HG03575 (cell line): ENCODE measurements around the gene SPATA9.
A peak's percentile ranks its signal among the peaks of the same experiment; 100 is the strongest.
"Not testable (repeated sequence)": the region's sequence is repeated elsewhere in the genome, so short reads cannot be mapped to it uniquely, and the experiment has no call there.

Experiments
- ATAC-seq: cut with Tn5 transposase; IDR thresholded peaks from one replicate; pipeline ENCODE4 v1.9.1; 2021; ENCODE audit not compliant: unreplicated experiment, insufficient number of reproducible peaks, low FRiP score; ENCODE audit errors: extremely low read depth

SPATA9 gene

GRCh38 chr5:95652849-95653248 is 29.9 kb downstream of the SPATA9 start:
- ATAC-seq = no peak

- ATAC-seq = no peak
These were observed 32.8 kb downstream of the SPATA9 start for GRCh38 chr5:95649842-95650620.

- no peak for ATAC-seq
These were observed 33.5 kb downstream of the SPATA9 start for GRCh38 chr5:95649274-95649673.

- no peak for ATAC-seq
These were observed 34.6 kb downstream of the SPATA9 start for GRCh38 chr5:95647886-95648860.

GRCh38 chr5:95646569-95647431 is 36.0 kb downstream of the SPATA9 start, which contains the start of gene RFESD:
TSS of gene RFESD (plus strand) at chr5:95646777. CDS start at chr5:95652272, 5,495 bp downstream.
- ATAC-seq = peak; percentile 42

GRCh38 chr5:95646226-95646568 is 36.6 kb downstream of the SPATA9 start:
- not testable (repeated sequence) for ATAC-seq

- peak; percentile 35 for ATAC-seq
These were observed 38.3 kb downstream of the SPATA9 start for GRCh38 chr5:95644351-95645042.

- ATAC-seq = no peak
These were observed 39.6 kb downstream of the SPATA9 start for GRCh38 chr5:95643152-95643551.

GRCh38 chr5:95641741-95642220 is 41.0 kb downstream of the SPATA9 start:
- no peak for ATAC-seq

GRCh38 chr5:95638632-95639031 is 44.2 kb downstream of the SPATA9 start:
- ATAC-seq = no peak

GRCh38 chr5:95634081-95634480 is 48.7 kb downstream of the SPATA9 start:
- ATAC-seq = no peak

- ATAC-seq = no peak
These were observed 49.1 kb downstream of the SPATA9 start for GRCh38 chr5:95633671-95634070.

GRCh38 chr5:95632942-95633341 is 49.8 kb downstream of the SPATA9 start:
- ATAC-seq = not testable (repeated sequence)

- ATAC-seq = peak; percentile 63
These were observed 50.7 kb downstream of the SPATA9 start for GRCh38 chr5:95631991-95632675.

GRCh38 chr5:95631255-95631958 is 51.4 kb downstream of the SPATA9 start:
- no peak for ATAC-seq

GRCh38 chr5:95630394-95630917 is 52.3 kb downstream of the SPATA9 start:
- ATAC-seq = no peak

- no peak for ATAC-seq
These were observed 53.9 kb downstream of the SPATA9 start for GRCh38 chr5:95628933-95629332.
